Fibroblast of peridontal ligament (primary cell): ENCODE data around the gene KDM5C.
"Not testable (repeated sequence)": the region's sequence is repeated elsewhere in the genome, so short reads cannot be mapped to it uniquely, and the experiment has no call there.

ENCODE experiments used
- DNase-seq: peaks from one replicate; pipeline ENCODE4 v3.0.0-alpha.2; 2010; ENCODE audit errors: extremely low read depth

Gene KDM5C

GRCh38 chrX:53190363-53190960 lies 34.5 kb downstream of the KDM5C start:
- no peak for DNase-seq

- DNase-seq = no peak
Measured at GRCh38 chrX:53188763-53189162, 36.2 kb downstream of the KDM5C start.

DNA sequence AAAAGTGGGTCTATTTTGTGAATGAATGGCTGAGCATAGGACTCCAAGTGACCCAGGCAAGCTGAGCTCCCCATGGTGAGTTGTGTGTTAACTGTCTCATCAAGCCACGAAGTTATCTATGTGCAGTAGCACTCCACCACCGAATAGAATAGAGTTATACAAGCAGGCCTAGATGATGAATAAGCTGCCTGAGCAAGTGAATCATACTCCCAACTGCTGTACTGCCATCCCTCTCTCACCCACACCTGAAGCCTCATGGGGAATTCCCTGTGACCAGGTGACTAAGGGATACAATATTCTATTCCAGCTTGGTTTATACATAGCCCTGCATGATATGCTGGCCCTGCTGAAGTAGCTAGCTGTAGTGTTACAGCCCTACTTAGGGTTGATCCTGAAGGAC lies 38.7 kb downstream of the KDM5C start:
- no peak for DNase-seq

DNA sequence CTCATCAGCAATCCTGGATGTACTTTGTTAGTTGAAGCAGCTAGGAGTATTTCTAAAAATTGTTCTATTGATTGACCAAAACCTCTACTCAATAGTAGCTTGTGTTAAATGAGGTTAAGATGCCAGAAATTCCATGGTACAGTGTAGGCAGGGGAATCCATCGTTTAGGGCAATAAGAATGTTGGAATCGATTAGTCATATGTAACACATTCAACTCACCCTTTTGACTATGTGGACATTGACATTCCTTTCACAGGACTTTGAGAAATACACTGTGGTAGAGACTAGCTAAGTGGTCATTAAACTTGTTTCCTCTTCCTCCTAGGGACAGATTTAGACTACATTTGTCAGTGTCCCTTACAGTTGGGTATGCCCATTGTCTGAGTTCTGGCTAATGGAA lies 40.2 kb downstream of the KDM5C start:
- DNase-seq = peak; percentile 58

DNA sequence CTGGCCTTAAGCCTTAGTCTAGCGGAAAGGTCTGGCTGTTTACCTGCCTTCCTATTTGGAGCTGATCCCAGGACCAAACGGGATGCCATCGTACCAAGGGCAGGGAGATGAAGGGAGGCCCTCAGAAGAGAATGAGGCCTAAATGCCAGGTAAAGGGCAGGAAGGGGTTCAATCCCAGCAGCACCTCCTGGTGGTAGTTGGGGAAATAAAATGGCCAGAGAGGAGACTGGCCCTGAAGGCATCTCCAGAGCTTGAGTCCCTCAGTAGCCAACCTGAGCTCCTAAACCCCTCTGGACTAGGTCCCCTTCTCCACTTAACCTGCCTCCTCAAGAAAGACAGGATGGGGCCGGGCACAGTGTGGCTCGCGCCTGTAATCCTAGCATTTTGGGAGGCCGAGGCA lies 53.7 kb downstream of the KDM5C start:
- DNase-seq = no peak

GRCh38 chrX:53166103-53166502 lies 58.9 kb downstream of the KDM5C start:
- no peak for DNase-seq

- not testable (repeated sequence) for DNase-seq
Measured at GRCh38 chrX:53164566-53164965, 60.4 kb downstream of the KDM5C start.

DNA sequence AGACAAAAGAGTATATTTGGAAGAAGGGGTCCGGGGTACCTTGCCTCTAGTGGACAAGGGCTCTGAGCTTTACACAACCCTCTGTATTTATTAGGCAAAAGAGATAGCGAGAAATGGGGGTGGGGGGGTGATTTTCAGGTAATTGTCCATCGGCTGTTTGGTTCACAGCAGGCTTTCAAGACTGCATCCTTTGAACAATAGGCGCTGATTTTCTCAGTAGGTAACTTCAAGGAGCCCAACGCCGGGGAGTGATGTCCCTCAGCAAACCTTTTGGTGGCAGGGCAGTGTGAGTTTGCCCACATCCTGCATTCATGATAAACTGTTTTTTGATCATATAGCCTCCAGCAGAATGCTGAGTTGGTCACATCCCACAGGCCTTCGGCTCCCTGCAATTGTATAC lies 61.6 kb downstream of the KDM5C start:
- DNase-seq = no peak

GRCh38 chrX:53160297-53160983 lies 64.6 kb downstream of the KDM5C start:
- DNase-seq = no peak

- no peak for DNase-seq
Measured at GRCh38 chrX:53159184-53159583, 65.8 kb downstream of the KDM5C start.

DNA sequence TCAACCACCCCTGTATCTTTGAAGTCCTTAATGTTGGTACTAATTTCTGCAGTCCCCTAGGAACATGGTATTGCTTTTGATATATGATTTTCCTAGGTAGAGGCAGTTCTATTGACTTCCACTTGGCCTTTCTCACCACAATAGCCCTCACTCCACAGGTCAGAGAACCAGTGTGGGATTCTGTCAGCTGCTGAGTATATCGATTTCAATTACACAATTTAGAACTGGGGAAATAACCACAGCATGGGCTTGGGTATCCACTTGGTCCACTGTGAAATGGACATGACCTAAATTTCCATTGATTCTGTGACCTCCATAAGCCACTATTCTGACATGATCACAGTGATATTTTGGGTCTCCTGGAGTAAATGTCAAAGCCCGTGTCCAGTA lies 68.8 kb downstream of the KDM5C start:
- DNase-seq = no peak

GRCh38 chrX:53155512-53156206 lies 69.3 kb downstream of the KDM5C start:
- DNase-seq = no peak

DNA sequence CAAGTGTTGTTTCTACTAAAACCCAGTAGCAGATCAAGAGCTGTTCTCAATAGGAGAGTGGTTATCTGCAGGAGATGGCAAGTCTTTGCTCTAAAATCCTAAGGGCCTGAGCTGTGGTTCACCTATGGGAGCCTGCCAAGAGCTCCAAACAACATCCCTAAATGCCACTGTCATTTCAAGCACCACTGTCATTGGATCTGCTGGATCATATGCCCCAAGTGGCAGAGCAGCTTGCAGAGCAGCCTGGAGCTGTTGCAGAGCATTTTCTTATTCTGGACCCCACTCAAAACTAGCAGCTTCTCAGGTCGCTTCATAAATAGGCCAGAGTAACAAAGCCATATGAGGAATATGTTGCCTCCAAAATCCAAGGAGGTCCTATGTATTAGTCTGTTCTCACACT lies 71.4 kb downstream of the KDM5C start:
- DNase-seq = no peak
